ENCODE measurements around the gene PES1.
A peak's percentile ranks its signal among the peaks of the same experiment; 100 is the strongest.

Gene PES1

DNA sequence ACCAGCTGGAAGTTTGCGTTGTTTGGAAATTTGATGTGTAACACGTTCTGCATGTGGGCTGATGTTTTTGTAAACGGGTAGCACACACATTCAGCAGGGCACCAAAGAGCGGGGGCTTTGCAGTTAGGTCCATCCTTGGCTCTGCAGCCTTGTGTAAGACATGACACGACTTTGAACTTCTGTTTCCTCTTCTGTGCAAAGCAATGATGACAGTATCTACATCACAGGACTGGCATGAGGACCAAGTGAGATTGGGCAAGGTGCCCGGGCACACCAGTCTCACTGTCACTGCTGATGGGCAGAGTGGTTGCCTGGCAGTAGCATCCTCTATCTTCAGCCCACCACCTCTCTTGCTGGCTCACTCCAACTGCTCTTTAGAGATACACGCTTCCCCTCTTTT lies 18.6 kb upstream of the PES1 start:
- POLR2A ChIA-PET = no interaction called here
- Histone ChIP-seq H3K27me3 (replicated peaks in 2 of 5; ENCODE audit: control insufficient read depth in 4 of 5, insufficient read depth in 5 of 5, low read length in 4 of 5) (no peaks in the 10 kb centered on the region), H3K27ac (ENCODE audit: insufficient read depth in 1 of 2, low read depth in 1 of 2, low read length in 2 of 2, poor library complexity in 1 of 2, severe bottlenecking in 2 of 2) (no peak overlapping the region), H3K36me3 (ENCODE audit: control insufficient read depth in 4 of 4, insufficient read depth in 4 of 4, low read length in 3 of 4) (no peaks in the 10 kb centered on the region), H3K9me3 (ENCODE audit: control extremely low read depth in 1 of 5, control insufficient read depth in 4 of 5, insufficient read depth in 2 of 5, low read depth in 1 of 5, low read length in 4 of 5) (no peaks in the 10 kb centered on the region), H3K4me3 (ENCODE audit: control insufficient read depth in 1 of 7, extremely low read depth in 1 of 7, insufficient read depth in 4 of 7, low read depth in 2 of 7, low read length in 6 of 7) (no peak overlapping the region), H3K4me1 (ENCODE audit: control extremely low read depth in 1 of 4, control insufficient read depth in 4 of 4, insufficient read depth in 4 of 4, low read length in 3 of 4) (peaks cover 7 to 53% (median 45%) of the 10 kb centered on the region in 4 experiments)
- DNase-seq = peak in 2 of 3 donors; percentile 21 to 32
- WGBS (ENCODE audit: insufficient coverage) = 79% methylated on average over 6 of the region's 7 CpGs
- CTCF ChIA-PET = interaction anchor here (1.1 to 1.7 kb wide), 2 partner anchors 9 to 25 kb away, joined by 3 to 10 read pairs; no protein-coding TSS in a partner anchor

DNA sequence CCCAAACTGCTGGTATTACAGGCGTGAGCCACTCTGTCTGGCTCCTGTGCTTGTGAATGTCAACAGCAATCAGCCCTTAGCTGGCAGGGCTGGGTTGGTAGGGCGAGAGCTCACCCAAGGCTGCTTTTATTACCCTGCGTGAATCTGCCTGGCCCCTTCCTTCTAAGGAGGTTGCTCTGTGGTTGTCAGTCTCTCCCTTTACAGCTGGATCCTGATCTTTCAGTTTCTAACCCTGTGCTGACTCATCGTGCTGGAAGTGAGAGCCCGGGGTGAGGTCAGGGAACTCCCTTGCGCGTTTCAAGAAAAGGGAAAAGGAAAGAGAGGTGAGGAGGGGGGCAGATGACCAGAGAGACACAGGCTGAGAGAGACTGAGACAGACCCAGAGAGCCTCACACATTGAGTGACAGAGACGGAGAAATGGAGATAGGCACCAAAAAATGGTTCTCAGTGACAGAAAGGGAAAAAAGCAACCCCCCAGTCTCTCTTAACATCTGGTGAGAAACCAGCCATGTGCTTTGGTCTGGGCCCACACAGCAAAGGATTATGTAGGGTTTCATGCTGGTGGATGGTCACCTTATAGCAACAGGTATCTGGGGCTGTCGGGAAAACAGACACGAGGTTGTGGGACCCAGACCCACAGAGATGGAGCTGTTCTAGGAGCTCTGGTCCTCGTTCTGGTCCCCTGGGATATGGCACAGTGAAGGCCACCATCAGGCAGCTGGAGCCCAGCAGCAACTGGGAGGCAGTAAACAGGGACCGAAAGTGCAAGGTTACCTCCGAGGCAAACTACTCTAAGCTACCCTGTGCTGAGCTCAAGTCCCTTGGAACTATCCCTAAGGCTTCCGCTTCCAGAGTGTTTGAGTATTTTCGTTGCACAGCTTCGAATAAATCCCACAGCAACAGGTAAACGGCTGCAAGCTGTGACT lies 17.8 kb upstream of the PES1 start:
- H3K27ac ChIP-seq (ENCODE audit: insufficient read depth in 1 of 2, low read depth in 1 of 2, low read length in 2 of 2, poor library complexity in 1 of 2, severe bottlenecking in 2 of 2) = peak overlapping the region in 1 of 2 experiments; percentile 54
- DNase-seq = peak; percentile 69 to 91 (median 90)
- H3K9me3 ChIP-seq (ENCODE audit: control extremely low read depth in 1 of 5, control insufficient read depth in 4 of 5, insufficient read depth in 2 of 5, low read depth in 1 of 5, low read length in 4 of 5) = no peaks in the 10 kb centered on the region
- WGBS (ENCODE audit: insufficient coverage) = 50% methylated on average over 17 of the region's 17 CpGs
- no peaks in the 10 kb centered on the region for H3K36me3 ChIP-seq (ENCODE audit: control insufficient read depth in 4 of 4, insufficient read depth in 4 of 4, low read length in 3 of 4)
- peak overlapping the region in 3 of 7 experiments; percentile 34 to 46 (median 42) for H3K4me3 ChIP-seq (ENCODE audit: control insufficient read depth in 1 of 7, extremely low read depth in 1 of 7, insufficient read depth in 4 of 7, low read depth in 2 of 7, low read length in 6 of 7)
- no peaks in the 10 kb centered on the region for H3K27me3 ChIP-seq (replicated peaks in 2 of 5; ENCODE audit: control insufficient read depth in 4 of 5, insufficient read depth in 5 of 5, low read length in 4 of 5)
- peaks cover 7 to 54% (median 45%) of the 10 kb centered on the region in 4 experiments for H3K4me1 ChIP-seq (ENCODE audit: control extremely low read depth in 1 of 4, control insufficient read depth in 4 of 4, insufficient read depth in 4 of 4, low read length in 3 of 4)
- ChIA-PET CTCF (interaction anchor here (0.7 to 1.7 kb wide), 6 partner anchors 10 to 149 kb away, joined by 3 to 10 read pairs (median 3); no protein-coding TSS in a partner anchor), POLR2A (no interaction called here)

DNA sequence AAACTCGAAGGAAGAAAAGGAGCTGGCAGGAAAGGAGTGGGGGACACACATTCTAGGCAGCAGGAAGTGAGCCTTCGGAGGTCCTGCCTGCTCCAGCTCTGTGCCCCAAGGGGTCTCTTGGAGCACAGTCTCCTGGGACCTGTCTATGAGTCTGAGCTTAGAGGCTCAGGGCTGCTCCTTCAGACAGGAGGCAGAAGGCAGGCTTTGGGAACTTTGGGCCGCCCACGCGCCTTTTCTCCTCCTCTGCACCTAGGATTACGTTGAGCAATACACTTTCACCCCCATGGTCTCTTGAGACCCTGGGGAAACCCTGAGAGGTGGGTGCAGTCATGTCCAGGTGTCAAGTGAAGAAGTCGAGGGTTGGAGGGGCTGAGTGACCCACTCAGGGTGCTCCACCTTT lies 16.2 kb upstream of the PES1 start:
- CTCF ChIA-PET = interaction anchor here (2.6 to 3.3 kb wide), 2 partner anchors 13 to 147 kb away, joined by 8 to 13 read pairs; no protein-coding TSS in a partner anchor
- peaks cover 7 to 54% (median 45%) of the 10 kb centered on the region in 4 experiments for H3K4me1 ChIP-seq (ENCODE audit: control extremely low read depth in 1 of 4, control insufficient read depth in 4 of 4, insufficient read depth in 4 of 4, low read length in 3 of 4)
- WGBS (ENCODE audit: insufficient coverage) = 94% methylated on average over 6 of the region's 7 CpGs

DNA sequence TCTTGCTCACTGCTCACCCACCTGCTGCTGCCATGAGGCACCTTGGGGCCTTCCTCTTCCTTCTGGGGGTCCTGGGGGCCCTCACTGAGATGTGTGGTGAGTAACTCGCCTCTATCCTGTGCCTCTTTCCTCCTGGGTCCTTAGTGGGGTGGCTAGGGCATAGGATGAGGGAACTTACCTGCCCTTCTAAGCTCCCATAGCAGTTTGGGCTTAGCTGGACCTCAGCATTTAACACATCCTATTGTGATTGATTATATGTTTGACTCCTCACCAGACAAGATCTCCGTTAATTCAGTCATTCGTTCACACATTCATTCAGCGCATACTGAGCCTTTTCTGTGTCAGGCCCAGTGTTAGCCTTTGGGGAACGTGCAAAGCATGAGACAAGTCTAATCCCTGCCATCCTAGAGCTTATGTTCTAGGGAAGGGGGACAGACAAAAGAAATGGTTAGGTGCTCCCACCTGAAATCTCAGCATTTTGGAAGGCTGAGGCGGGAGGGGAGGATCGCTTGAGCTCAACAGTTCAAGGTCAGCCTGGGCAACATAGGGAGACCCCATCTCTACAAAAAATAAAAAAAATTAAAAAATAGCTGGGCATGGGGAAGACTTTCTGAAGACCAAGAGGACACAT lies 15.7 kb upstream of the PES1 start:
- H3K36me3 ChIP-seq (ENCODE audit: control insufficient read depth in 4 of 4, insufficient read depth in 4 of 4, low read length in 3 of 4) = peaks cover 0 to 1% (median 0%) of the 10 kb centered on the region in 4 experiments
- ChIA-PET CTCF (interaction anchor here (2.6 to 3.3 kb wide), 2 partner anchors 12 to 148 kb away, joined by 8 to 13 read pairs; no protein-coding TSS in a partner anchor), POLR2A (interaction anchor here (1.1 to 1.9 kb wide), 2 partner anchors 13 to 16 kb away, joined by 3 to 5 read pairs; partner anchors contain the start of gene PES1)
- peak overlapping the region in 6 of 7 experiments; percentile 0 to 81 (median 57) for H3K4me3 ChIP-seq (ENCODE audit: control insufficient read depth in 1 of 7, extremely low read depth in 1 of 7, insufficient read depth in 4 of 7, low read depth in 2 of 7, low read length in 6 of 7)
- H3K9me3 ChIP-seq (ENCODE audit: control extremely low read depth in 1 of 5, control insufficient read depth in 4 of 5, insufficient read depth in 2 of 5, low read depth in 1 of 5, low read length in 4 of 5) = no peaks in the 10 kb centered on the region
- WGBS (ENCODE audit: insufficient coverage) = 100% methylated on average over 4 of the region's 7 CpGs
- H3K27me3 ChIP-seq (replicated peaks in 2 of 5; ENCODE audit: control insufficient read depth in 4 of 5, insufficient read depth in 5 of 5, low read length in 4 of 5) = no peaks in the 10 kb centered on the region
- peaks cover 7 to 54% (median 45%) of the 10 kb centered on the region in 4 experiments for H3K4me1 ChIP-seq (ENCODE audit: control extremely low read depth in 1 of 4, control insufficient read depth in 4 of 4, insufficient read depth in 4 of 4, low read length in 3 of 4)
- no peak overlapping the region for H3K27ac ChIP-seq (ENCODE audit: insufficient read depth in 1 of 2, low read depth in 1 of 2, low read length in 2 of 2, poor library complexity in 1 of 2, severe bottlenecking in 2 of 2)
- no peak for DNase-seq

More for the DNA sequence above, 16.2 kb upstream of the PES1 start:
- POLR2A ChIA-PET = interaction anchor here (1.1 to 1.9 kb wide), 2 partner anchors 13 to 16 kb away, joined by 3 to 5 read pairs; partner anchors contain the start of gene PES1
- Histone ChIP-seq H3K9me3 (ENCODE audit: control extremely low read depth in 1 of 5, control insufficient read depth in 4 of 5, insufficient read depth in 2 of 5, low read depth in 1 of 5, low read length in 4 of 5) (no peaks in the 10 kb centered on the region), H3K36me3 (ENCODE audit: control insufficient read depth in 4 of 4, insufficient read depth in 4 of 4, low read length in 3 of 4) (peaks cover 0 to 1% (median 0%) of the 10 kb centered on the region in 4 experiments), H3K4me3 (ENCODE audit: control insufficient read depth in 1 of 7, extremely low read depth in 1 of 7, insufficient read depth in 4 of 7, low read depth in 2 of 7, low read length in 6 of 7) (no peak overlapping the region), H3K27me3 (replicated peaks in 2 of 5; ENCODE audit: control insufficient read depth in 4 of 5, insufficient read depth in 5 of 5, low read length in 4 of 5) (no peaks in the 10 kb centered on the region), H3K27ac (ENCODE audit: insufficient read depth in 1 of 2, low read depth in 1 of 2, low read length in 2 of 2, poor library complexity in 1 of 2, severe bottlenecking in 2 of 2) (no peak overlapping the region)
- no peak for DNase-seq

GRCh38 chr22:30606455-30607299 lies 15.0 kb upstream of the PES1 start, which contains the start of gene TCN2:
TCN2 (plus strand) TSS chr22:30607174; CDS start chr22:30607332, 158 bp downstream.
- POLR2A ChIA-PET = interaction anchor here (0.7 kb wide), 1 partner anchor 12 kb away, joined by 3 read pairs; no protein-coding TSS in a partner anchor
- CTCF ChIA-PET = interaction anchor here (1.3 to 3.3 kb wide), 4 partner anchors 8 to 148 kb away, joined by 4 to 13 read pairs (median 7); no protein-coding TSS in a partner anchor
- DNase-seq = peak in 2 of 3 donors; percentile 63 to 71

More at GRCh38 chr22:30606455-30607299, 15.0 kb upstream of the PES1 start, which contains the start of gene TCN2:
- H3K4me1 ChIP-seq (ENCODE audit: control extremely low read depth in 1 of 4, control insufficient read depth in 4 of 4, insufficient read depth in 4 of 4, low read length in 3 of 4) = peaks cover 7 to 54% (median 45%) of the 10 kb centered on the region in 4 experiments
- H3K9me3 ChIP-seq (ENCODE audit: control extremely low read depth in 1 of 5, control insufficient read depth in 4 of 5, insufficient read depth in 2 of 5, low read depth in 1 of 5, low read length in 4 of 5) = no peaks in the 10 kb centered on the region
- H3K27ac ChIP-seq (ENCODE audit: insufficient read depth in 1 of 2, low read depth in 1 of 2, low read length in 2 of 2, poor library complexity in 1 of 2, severe bottlenecking in 2 of 2) = peak within 1 kb of the TSS in 1 of 2 experiments; percentile 46
- peak within 1 kb of the TSS; percentile 11 to 81 (median 65) for H3K4me3 ChIP-seq (ENCODE audit: control insufficient read depth in 1 of 7, extremely low read depth in 1 of 7, insufficient read depth in 4 of 7, low read depth in 2 of 7, low read length in 6 of 7)
- H3K36me3 ChIP-seq (ENCODE audit: control insufficient read depth in 4 of 4, insufficient read depth in 4 of 4, low read length in 3 of 4) = peaks cover 0 to 1% (median 0%) of the 10 kb centered on the region in 4 experiments
- H3K27me3 ChIP-seq (replicated peaks in 2 of 5; ENCODE audit: control insufficient read depth in 4 of 5, insufficient read depth in 5 of 5, low read length in 4 of 5) = no peaks in the 10 kb centered on the region
- WGBS (ENCODE audit: insufficient coverage) = 2% methylated on average over 16 of the region's 24 CpGs
